Measurements from ENCODE around the gene KCNA3. TPM values are rescaled to one million over a fixed set of nuclear protein-coding genes. Genes with fewer than 3 reads are reported as not detected.

The KCNA3 gene
- total RNA-seq, 1 donor from 2014 or later = 0.22 TPM

DNA sequence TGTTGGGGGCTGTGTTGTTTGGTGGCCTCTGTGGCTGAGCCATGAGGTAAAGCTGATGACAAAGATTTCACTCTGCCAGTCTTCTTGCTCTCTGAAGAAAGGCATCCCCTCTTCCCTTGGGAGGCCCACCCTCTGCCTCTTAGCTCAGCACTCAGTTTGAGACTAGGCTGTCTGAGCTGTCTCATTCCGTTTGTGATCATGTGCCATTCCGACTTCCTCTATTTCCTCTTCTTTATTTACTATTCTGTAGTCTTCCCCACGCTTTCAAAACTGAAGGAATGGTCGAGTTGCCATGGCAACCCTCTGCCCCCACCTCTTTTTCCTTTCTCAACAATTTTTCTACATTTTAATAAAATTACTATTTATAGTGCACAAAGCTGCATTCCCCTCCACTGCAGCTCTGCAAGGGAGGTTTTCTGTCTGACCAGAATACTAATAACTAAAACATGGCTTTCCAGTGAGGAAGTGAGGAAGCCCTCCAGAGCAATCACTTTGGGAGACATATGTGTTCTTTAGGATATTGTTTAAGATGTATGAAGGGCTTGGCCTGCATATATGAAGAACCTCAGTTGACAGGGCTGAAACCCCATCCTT, 30.8 kb downstream of the KCNA3 start:
- no peak for TF ChIP-seq CTCF (IDR thresholded peaks at IDR 0.05; ENCODE audit: borderline replicate concordance)
- no peaks in the 10 kb centered on the region for H3K9me3 ChIP-seq (replicated peaks)
- H3K36me3 ChIP-seq = no peaks in the 10 kb centered on the region
- peaks cover 22% of the 10 kb centered on the region for H3K4me1 ChIP-seq
- H3K4me3 ChIP-seq = no peak overlapping the region
- intact Hi-C loops (cut with micrococcal nuclease) = no loop called here
- no peak for DNase-seq
- H3K27me3 ChIP-seq (ENCODE audit: low read depth) = peaks cover 83% of the 10 kb centered on the region
- no peak overlapping the region for H3K27ac ChIP-seq (replicated peaks)

- intact Hi-C loops (cut with micrococcal nuclease) = no loop called here
- H3K36me3 ChIP-seq = no peaks in the 10 kb centered on the region
Measured at GRCh38 chr1:110639724-110640386, 34.9 kb downstream of the KCNA3 start.

DNA sequence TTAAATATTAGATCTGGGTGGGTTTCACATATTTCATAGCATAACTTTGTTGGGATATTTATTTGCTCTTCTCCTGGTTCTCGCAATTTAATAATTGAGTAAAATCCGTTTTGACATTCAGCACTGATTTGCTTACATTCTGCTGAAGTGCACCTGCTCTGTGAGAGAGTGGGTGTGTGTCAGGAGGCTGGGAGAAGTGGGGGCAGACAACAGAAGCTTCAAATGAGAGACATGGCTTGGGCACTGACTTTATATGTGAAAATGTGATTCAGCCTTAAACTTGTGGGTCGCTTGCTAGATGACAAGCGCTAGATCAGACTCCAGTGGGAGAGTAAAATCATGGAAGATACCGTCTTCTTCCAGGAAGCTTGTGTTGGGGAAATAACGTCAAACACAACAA, 36.2 kb downstream of the KCNA3 start:
- no peak for TF ChIP-seq CTCF (IDR thresholded peaks at IDR 0.05; ENCODE audit: borderline replicate concordance)
- no peak overlapping the region for H3K27ac ChIP-seq (replicated peaks)
- no peaks in the 10 kb centered on the region for H3K36me3 ChIP-seq
- intact Hi-C loops (cut with micrococcal nuclease) = no loop called here
- DNase-seq = no peak
- no peak overlapping the region for H3K4me3 ChIP-seq
- no peaks in the 10 kb centered on the region for H3K9me3 ChIP-seq (replicated peaks)
- peaks cover 24% of the 10 kb centered on the region for H3K4me1 ChIP-seq
- peaks cover 43% of the 10 kb centered on the region for H3K27me3 ChIP-seq (ENCODE audit: low read depth)

More at GRCh38 chr1:110639724-110640386, 34.9 kb downstream of the KCNA3 start:
- no peak for DNase-seq
- Histone ChIP-seq H3K4me3 (no peak overlapping the region), H3K4me1 (peaks cover 11% of the 10 kb centered on the region), H3K27me3 (ENCODE audit: low read depth) (peaks cover 56% of the 10 kb centered on the region), H3K27ac (replicated peaks) (no peak overlapping the region), H3K9me3 (replicated peaks) (no peaks in the 10 kb centered on the region)
- TF ChIP-seq CTCF (IDR thresholded peaks at IDR 0.05; ENCODE audit: borderline replicate concordance) = no peak

GRCh38 chr1:110638058-110638457, 36.7 kb downstream of the KCNA3 start:
- H3K27ac ChIP-seq (replicated peaks) = no peak overlapping the region
- intact Hi-C loops (cut with micrococcal nuclease) = no loop called here
- no peak overlapping the region for H3K4me3 ChIP-seq
- TF ChIP-seq CTCF (IDR thresholded peaks at IDR 0.05; ENCODE audit: borderline replicate concordance) = no peak
- peaks cover 38% of the 10 kb centered on the region for H3K27me3 ChIP-seq (ENCODE audit: low read depth)
- peaks cover 24% of the 10 kb centered on the region for H3K4me1 ChIP-seq
- H3K36me3 ChIP-seq = no peaks in the 10 kb centered on the region
- H3K9me3 ChIP-seq (replicated peaks) = no peaks in the 10 kb centered on the region
- no peak for DNase-seq

DNA sequence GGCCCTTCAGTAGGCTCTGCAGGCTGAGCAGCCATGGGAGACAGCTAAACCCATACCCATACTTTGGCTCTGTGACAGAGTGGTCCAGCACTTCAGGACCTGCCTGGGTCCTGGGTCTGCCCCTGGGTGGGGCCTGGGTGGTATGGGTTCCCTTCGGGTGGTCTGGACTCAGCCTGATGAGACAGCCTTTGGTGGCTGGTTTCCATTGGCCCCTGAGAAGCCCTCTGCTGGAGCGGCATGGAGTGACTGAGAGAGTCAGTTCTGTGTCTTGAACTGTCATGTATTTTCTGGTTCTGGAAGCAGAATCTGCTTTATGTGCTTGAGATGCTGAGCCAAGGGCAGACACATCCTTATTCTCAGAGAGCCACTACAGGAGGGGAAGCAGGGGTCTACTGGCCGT, 37.3 kb downstream of the KCNA3 start:
- intact Hi-C loops (cut with micrococcal nuclease) = no loop called here
- H3K4me1 ChIP-seq = peaks cover 24% of the 10 kb centered on the region

More for the DNA sequence above, 37.3 kb downstream of the KCNA3 start:
- H3K27me3 ChIP-seq (ENCODE audit: low read depth) = peaks cover 36% of the 10 kb centered on the region
- no peak for TF ChIP-seq CTCF (IDR thresholded peaks at IDR 0.05; ENCODE audit: borderline replicate concordance)
- no peaks in the 10 kb centered on the region for H3K9me3 ChIP-seq (replicated peaks)
- DNase-seq = no peak
- H3K4me3 ChIP-seq = no peak overlapping the region
- no peak overlapping the region for H3K27ac ChIP-seq (replicated peaks)
- H3K36me3 ChIP-seq = no peaks in the 10 kb centered on the region
